Panc1 (cell line): Measurements from ENCODE around the gene TOM1. TPM values are rescaled to one million over a fixed set of nuclear protein-coding genes. Genes with fewer than 3 reads are reported as not detected.

ENCODE experiments used
- ATAC-seq: fragments of 200-7000 bp; cut with Tn5 transposase; 2 replicates; pipeline ENCODE4 v1.9.1; 2020; ENCODE audit warnings: mild to moderate bottlenecking, moderate library complexity
- BruUV-seq: library from RNA; stranded (reverse); fragments of 400-500 nt; replicated peaks from 2 replicates; lab custom pipeline; 2021; lab: Mats Ljungman, UMichigan
- CTCF ChIA-PET: fragments of 300-600 bp; sonication (Branson Sonifier 250); formaldehyde crosslinking; loops from one replicate; lab custom pipeline; 2022; ENCODE audit warnings: antibody characterized with exemption; lab: Charles Lee
- POLR2A ChIA-PET: fragments of 300-600 bp; sonication (Branson Sonifier 250); formaldehyde crosslinking; loops from one replicate; lab custom pipeline; 2022; ENCODE audit warnings: antibody characterized with exemption; lab: Charles Lee
- DNase-seq: peaks from one replicate; pipeline ENCODE4 v3.0.0-alpha.2; 2010; ENCODE audit warnings: low read depth, low spot score
- H3K27ac ChIP-seq: 2 replicates; pipeline ENCODE4 v1.5.1; 2011; ENCODE audit warnings: mild to moderate bottlenecking, low read length, inconsistent platforms
- H3K27me3 ChIP-seq: fragments of 200-500 bp; sonication (Bioruptor generic); 2 replicates; pipeline ENCODE4 v1.6.0; 2014; ENCODE audit warnings: low read length, inconsistent platforms; ENCODE audit not compliant: control insufficient read depth, insufficient read depth
- H3K36me3 ChIP-seq: fragments of 200-500 bp; sonication (Bioruptor generic); 2 replicates; pipeline ENCODE4 v1.5.1; 2014; ENCODE audit warnings: inconsistent platforms, mild to moderate bottlenecking, low read length, moderate library complexity; ENCODE audit not compliant: control insufficient read depth, insufficient read depth
- H3K4me1 ChIP-seq: 2 replicates; pipeline ENCODE4 v1.5.1; 2011; ENCODE audit warnings: inconsistent platforms, mild to moderate bottlenecking, low read length, moderate library complexity; ENCODE audit not compliant: control insufficient read depth, insufficient read depth
- H3K4me3 ChIP-seq, 2 experiments: 2 replicates each; pipeline ENCODE4 v1.5.1; 2011 to 2012; ENCODE audit warnings: low read depth in 2 of 2, low read length in 2 of 2, mild to moderate bottlenecking in 2 of 2, inconsistent platforms in 1 of 2, moderate library complexity in 1 of 2
- H3K9me3 ChIP-seq: fragments of 200-500 bp; sonication (Bioruptor generic); 2 replicates; pipeline ENCODE4 v1.5.1; 2014; ENCODE audit warnings: low read depth, mild to moderate bottlenecking, inconsistent platforms, low read length, moderate library complexity; ENCODE audit not compliant: control insufficient read depth, insufficient read depth
- POLR2AphosphoS5 ChIP-seq: IDR thresholded peaks from 2 replicates; pipeline ENCODE4 v1.6.1; 2012; ENCODE audit warnings: mild to moderate bottlenecking, low read depth, low read length, moderate library complexity
- SIN3A ChIP-seq: IDR thresholded peaks from 2 replicates; pipeline ENCODE4 v1.6.1; 2012; ENCODE audit warnings: low read depth, mild to moderate bottlenecking, low read length, moderate library complexity, borderline replicate concordance; ENCODE audit not compliant: insufficient read depth
- TCF7L2 ChIP-seq: IDR thresholded peaks from 2 replicates; pipeline ENCODE4 v1.6.1; 2011; ENCODE audit warnings: mild to moderate bottlenecking, low read depth, low read length, inconsistent platforms
- in situ Hi-C: cut with HindIII; loops from 2 replicates; pipeline ENCODE4 v1.10.0; 2016; ENCODE audit warnings: low sequenced_read_pairs, low pct_unique_long_range_greater_than_20kb
- intact Hi-C: fragments of 100-400 bp; cut with micrococcal nuclease; formaldehyde crosslinking; loops from one replicate; pipeline ENCODE4 v1.10.0; 2022; ENCODE audit not compliant: unreplicated experiment
- total RNA-seq: library from RNA; stranded (reverse); gene quantifications from one replicate; pipeline ENCODE4 v1.2.1, GENCODE V29; 2021; ENCODE audit not compliant: unreplicated experiment
- TF ChIP-seq, protein P1 (sequence below): fragments of 450-650 bp; IDR thresholded peaks from 2 replicates; pipeline ENCODE4 v1.5.1; 2017; ENCODE audit warnings: mild to moderate bottlenecking
- TF ChIP-seq, protein P2 (sequence below), 2 experiments: IDR thresholded peaks; 2 replicates each; pipeline ENCODE4 v1.6.1; 2011 to 2012; ENCODE audit warnings: low read depth in 2 of 2, control low read depth in 1 of 2, low read length in 1 of 2, mild to moderate bottlenecking in 1 of 2, moderate library complexity in 1 of 2; ENCODE audit not compliant: insufficient read depth in 1 of 2

The TOM1 gene
- total RNA-seq, 1 experiment from 2014 or later = 32.7 TPM

DNA sequence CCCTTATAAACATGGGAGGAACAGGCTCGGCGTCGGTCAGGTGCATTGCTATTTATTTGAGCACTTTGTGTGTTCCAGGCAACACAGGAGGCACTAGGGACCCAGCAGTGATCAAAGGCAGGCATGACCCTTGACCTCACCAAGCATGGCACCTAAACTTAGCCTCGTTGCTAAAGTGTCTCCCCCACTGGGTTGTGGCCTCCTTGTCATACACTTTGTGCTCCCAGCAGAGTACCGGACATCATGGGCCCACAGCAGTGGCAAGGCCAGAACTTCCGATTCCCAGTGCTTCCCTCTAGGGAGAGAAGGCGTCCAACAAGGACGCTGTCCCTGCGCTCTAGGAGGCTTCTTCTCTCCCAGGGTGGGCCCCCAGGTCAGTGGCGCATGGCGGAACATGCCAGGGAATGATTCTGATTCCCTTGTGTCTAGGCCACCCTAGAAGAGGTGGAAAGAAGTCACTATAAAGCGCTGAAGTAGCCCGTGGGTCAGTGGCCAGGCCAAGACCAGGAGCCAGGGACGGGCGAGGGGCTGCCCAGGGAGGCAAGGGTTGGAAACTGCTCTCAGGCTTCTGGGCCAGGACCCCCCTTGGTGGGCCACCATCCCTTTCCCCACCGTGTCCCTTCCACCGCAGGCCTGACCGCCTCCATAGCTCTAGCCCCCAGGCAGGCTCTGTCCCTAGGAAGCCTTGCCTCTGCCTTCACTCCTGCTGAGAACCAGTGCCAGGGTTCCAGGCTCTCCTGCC lies 19.7 kb downstream of the TOM1 start:
- CTCF ChIA-PET = no interaction called here
- ATAC-seq = no peak

DNA sequence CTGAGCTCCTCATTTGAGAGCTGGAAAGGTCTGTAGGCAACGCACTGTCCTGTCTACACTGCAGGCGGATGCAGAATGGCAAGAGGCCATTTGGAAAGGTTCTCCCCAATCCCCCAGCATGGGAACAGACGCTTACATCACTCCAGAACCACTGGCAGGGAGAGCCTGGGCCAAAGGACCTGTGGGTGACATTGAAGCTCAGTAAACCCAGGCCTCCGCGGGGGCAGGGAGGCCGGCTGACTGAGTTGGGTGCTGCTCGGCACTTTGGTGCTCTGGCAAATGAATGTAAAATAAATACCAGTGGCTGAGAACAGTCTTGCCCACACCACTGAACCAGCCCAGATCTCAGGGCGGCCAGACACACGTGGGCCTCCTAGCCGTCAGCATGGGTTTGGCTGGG lies 22.4 kb downstream of the TOM1 start:
- no peak overlapping the region for H3K27ac ChIP-seq
- no peaks in the 10 kb centered on the region for H3K27me3 ChIP-seq
- no peak for ATAC-seq
- H3K4me3 ChIP-seq = no peak overlapping the region
- TF ChIP-seq, protein P1, sequence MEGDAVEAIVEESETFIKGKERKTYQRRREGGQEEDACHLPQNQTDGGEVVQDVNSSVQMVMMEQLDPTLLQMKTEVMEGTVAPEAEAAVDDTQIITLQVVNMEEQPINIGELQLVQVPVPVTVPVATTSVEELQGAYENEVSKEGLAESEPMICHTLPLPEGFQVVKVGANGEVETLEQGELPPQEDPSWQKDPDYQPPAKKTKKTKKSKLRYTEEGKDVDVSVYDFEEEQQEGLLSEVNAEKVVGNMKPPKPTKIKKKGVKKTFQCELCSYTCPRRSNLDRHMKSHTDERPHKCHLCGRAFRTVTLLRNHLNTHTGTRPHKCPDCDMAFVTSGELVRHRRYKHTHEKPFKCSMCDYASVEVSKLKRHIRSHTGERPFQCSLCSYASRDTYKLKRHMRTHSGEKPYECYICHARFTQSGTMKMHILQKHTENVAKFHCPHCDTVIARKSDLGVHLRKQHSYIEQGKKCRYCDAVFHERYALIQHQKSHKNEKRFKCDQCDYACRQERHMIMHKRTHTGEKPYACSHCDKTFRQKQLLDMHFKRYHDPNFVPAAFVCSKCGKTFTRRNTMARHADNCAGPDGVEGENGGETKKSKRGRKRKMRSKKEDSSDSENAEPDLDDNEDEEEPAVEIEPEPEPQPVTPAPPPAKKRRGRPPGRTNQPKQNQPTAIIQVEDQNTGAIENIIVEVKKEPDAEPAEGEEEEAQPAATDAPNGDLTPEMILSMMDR = no peak
- no peak for TF ChIP-seq SIN3A
- TF ChIP-seq TCF7L2 = no peak
- TF ChIP-seq, protein P2, sequence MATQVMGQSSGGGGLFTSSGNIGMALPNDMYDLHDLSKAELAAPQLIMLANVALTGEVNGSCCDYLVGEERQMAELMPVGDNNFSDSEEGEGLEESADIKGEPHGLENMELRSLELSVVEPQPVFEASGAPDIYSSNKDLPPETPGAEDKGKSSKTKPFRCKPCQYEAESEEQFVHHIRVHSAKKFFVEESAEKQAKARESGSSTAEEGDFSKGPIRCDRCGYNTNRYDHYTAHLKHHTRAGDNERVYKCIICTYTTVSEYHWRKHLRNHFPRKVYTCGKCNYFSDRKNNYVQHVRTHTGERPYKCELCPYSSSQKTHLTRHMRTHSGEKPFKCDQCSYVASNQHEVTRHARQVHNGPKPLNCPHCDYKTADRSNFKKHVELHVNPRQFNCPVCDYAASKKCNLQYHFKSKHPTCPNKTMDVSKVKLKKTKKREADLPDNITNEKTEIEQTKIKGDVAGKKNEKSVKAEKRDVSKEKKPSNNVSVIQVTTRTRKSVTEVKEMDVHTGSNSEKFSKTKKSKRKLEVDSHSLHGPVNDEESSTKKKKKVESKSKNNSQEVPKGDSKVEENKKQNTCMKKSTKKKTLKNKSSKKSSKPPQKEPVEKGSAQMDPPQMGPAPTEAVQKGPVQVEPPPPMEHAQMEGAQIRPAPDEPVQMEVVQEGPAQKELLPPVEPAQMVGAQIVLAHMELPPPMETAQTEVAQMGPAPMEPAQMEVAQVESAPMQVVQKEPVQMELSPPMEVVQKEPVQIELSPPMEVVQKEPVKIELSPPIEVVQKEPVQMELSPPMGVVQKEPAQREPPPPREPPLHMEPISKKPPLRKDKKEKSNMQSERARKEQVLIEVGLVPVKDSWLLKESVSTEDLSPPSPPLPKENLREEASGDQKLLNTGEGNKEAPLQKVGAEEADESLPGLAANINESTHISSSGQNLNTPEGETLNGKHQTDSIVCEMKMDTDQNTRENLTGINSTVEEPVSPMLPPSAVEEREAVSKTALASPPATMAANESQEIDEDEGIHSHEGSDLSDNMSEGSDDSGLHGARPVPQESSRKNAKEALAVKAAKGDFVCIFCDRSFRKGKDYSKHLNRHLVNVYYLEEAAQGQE (IDR thresholded peaks at IDR 0.05; ENCODE audit: insufficient read depth in 1 of 2, low read depth in 2 of 2, low read length in 1 of 2) = no peak
- TF ChIP-seq POLR2AphosphoS5 = no peak
- intact Hi-C loops = no loop called here
- no TSS peak for BruUV-seq
- ChIA-PET POLR2A (no interaction called here), CTCF (no interaction called here)
- DNase-seq = no peak
- H3K4me1 ChIP-seq = no peaks in the 10 kb centered on the region
- no peaks in the 10 kb centered on the region for H3K9me3 ChIP-seq
- peaks cover 2% of the 10 kb centered on the region; the same call in 1 of the 2 replicates for H3K36me3 ChIP-seq
- in situ Hi-C loops = no loop called here

More for the DNA sequence above, 19.7 kb downstream of the TOM1 start:
- H3K4me3 ChIP-seq = no peak overlapping the region
- DNase-seq = no peak
- H3K4me1 ChIP-seq = no peaks in the 10 kb centered on the region
- no peaks in the 10 kb centered on the region for H3K27me3 ChIP-seq
- intact Hi-C loops (no loop called here), in situ Hi-C loops (no loop called here)
- no TSS peak for BruUV-seq
- H3K27ac ChIP-seq = no peak overlapping the region
- POLR2A ChIA-PET = no interaction called here
- TF ChIP-seq, protein P2 (IDR thresholded peaks at IDR 0.05; ENCODE audit: insufficient read depth in 1 of 2, low read depth in 2 of 2, low read length in 1 of 2) = no peak
- TF ChIP-seq SIN3A = no peak
- TF ChIP-seq, protein P1 = no peak
- TF ChIP-seq TCF7L2 = no peak
- no peak for TF ChIP-seq POLR2AphosphoS5
- H3K9me3 ChIP-seq = no peaks in the 10 kb centered on the region
- no peaks in the 10 kb centered on the region for H3K36me3 ChIP-seq
